Activated CD8-positive, alpha-beta memory T cell treated with anti-CD3 and anti-CD28 coated beads for 1 hour (primary cell): Measurements from ENCODE around the gene SPATA19.

Source experiments
- DNase-seq, 2 donors: peaks; one replicate each; pipeline ENCODE4 v3.0.0-alpha.2; 2020; ENCODE audit warnings: low read depth in 1 of 2; ENCODE audit errors: extremely low read depth in 1 of 2

Gene SPATA19

DNA sequence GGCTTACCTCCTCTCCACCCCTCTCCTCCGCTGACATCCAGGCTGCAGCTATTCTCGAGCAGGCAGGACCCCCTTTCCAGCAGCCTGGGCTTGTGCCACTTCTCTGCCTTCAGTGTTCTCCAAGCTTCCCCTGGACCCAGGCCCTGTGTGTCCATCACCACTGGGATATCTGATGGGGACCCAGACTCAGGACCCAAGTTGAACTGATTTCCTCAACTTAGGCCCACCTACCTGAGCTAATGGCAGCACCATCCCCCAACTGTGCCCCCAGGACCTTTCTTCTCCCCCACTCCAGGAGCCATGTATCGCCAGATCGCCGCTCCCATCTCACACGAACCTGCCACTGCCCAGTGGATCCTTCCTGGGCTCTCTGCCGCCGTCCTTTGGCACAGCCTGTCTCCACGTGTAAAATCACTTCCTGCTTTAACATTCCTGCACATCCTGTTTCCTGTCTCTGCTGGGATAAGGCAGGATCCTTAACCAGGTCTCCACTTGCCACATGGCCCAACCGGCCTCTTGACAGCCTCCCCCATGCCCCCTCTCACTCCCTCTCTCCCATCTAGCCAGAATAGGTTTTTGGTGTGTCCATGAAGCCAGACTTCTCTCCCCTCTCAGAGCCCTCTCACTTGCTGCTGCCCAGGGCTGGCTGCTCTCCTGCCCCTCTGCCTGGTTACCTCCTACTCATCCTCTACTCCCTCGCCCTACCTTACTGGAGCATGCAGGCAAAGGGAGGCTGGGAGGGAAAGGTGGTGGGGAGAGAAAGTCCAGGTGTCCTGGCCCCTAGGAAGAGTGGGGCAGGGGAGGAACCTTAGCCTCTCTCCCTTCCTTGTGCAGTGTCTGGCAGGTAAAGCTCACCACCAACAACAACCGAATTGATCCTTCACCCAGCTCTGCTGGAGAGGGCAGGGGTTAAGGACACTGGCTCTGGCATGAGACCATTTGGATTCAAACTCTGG, 9.4 kb downstream of the SPATA19 start:
- DNase-seq: no peak

DNA sequence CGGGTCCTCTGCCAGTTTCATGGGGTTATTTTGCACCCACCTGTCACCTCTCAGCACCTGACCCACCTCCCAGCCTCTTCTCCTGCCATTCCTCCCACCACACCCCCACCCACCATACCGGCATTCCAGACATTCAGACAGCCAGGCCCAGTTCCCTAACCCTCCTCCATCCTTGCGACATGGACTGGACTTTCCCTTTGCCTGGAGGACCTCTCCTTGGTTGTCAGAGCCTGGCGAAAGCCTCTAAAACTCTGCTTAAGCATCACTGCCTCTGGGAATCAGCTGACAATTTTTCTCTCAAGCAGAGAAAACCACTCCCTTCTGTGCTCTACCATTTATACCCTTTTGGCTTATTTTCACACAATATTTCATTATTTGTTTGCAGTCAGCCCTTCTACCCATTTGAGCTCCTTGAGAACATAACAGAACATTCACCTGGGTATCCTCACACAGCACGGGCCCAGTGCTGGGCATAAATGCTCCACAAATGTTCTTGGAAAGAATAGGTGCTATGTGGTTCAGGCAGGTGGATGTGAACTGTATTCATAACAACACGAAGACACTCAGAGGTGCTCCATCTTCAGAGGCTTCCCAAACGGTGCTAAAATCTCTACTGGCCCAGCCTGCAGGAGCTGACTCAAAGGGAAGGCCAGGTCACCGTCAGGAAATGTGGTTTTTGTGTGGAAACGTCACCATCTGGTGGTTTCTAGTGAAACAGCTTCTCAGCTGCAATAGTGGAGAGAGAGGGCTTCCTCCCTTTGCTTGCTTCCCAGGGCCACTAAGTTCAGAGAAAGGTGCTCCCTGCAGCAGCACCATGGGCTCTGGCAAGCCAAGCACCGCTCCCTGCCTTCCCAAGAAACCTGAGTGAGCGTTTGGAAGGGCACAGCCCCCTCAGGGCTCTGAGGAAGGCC, 10.4 kb downstream of the SPATA19 start:
- DNase-seq: no peak

GRCh38 chr11:133833898-133834681, 11.2 kb downstream of the SPATA19 start:
- no peak for DNase-seq

GRCh38 chr11:133832991-133833897, 12.1 kb downstream of the SPATA19 start:
- no peak for DNase-seq

DNA sequence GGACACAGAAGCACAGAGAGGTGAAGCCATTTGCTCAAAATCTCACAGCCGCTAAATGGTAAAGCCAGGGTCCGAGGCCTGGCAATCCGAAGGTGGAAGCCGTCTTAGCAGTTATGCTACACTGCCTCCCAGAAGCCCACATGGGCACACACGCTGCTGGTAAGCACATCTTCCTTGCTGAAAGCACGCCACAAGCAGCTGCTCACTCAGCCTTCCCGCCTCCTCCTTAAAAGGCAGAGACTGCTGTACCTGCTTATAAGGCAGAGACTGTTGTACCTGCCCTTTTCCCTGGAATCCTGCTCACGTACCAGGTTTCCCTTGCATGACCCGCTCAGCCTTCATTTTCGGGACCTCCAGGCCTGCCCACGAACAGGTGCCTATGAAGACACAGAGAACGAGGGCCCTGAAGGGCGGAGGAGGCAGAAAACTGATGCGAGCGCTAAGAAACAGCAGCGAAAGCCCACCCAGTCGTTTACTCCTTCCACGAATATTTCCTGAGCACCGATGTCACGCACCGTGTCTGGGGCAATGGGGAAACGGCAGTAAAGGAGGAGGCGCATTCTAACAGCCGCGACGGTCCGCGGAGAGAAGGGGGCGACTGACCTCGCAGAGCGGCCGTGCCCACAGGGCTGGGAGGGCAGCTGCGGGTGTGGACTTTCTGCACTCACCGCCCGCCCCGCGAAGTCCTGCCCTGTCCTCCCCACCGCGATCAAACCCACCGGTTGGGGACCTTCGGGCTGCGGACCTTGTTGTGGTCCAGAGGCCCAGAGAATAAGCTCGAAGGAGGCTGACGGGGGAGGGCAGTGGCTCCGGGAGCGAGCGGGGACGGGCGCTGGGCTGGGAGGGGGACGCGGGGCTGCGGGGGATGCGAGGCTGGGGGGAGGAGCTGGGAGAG, 13.0 kb downstream of the SPATA19 start:
- no peak for DNase-seq

GRCh38 chr11:133830931-133831907, 14.1 kb downstream of the SPATA19 start:
- no peak for DNase-seq

DNA sequence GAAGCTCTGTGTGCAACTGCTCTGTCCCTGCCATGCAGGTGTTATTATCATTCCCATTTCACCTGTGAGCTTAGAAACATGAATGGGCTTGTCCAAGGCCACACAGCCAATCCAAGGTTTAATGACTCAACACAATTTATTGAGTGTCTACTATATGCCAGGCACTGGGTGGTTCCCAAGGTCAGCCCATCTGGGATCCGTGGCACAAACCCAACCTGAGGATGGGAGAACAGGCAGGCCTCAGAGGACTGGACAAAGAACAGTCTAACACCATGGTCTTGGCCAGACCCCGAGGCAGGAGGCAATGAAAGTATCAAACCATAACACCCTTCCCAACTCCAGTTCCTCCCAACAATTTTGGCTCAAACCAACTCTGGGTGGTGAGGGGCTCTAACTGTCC, 15.7 kb downstream of the SPATA19 start:
- no peak for DNase-seq

- DNase-seq: no peak
These were observed 16.4 kb downstream of the SPATA19 start for GRCh38 chr11:133828871-133829270.

- no peak for DNase-seq
These were observed 17.8 kb downstream of the SPATA19 start for GRCh38 chr11:133827556-133827955.

DNA sequence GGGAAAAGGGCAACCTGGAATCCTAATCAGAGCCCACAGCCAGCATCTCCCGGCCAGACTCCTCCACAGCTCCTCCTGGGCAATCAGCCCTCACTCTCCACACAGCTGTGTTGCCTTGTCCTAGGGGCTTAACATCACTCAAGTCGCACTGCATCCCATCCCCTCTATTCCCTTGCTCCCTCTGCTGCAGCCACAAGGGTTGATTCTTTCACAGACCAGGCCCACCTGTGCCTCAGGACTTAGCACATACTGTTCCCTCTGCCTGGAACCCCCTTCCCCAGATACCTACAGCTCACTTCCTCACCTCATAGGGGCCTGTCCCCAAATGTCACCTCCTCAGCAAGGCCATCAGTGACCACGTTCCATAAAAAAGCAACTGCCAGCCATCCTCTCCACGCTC, 18.4 kb downstream of the SPATA19 start:
- DNase-seq: no peak

GRCh38 chr11:133825666-133826065, 19.6 kb downstream of the SPATA19 start:
- no peak for DNase-seq

GRCh38 chr11:133825156-133825555, 20.2 kb downstream of the SPATA19 start:
- DNase-seq: no peak

GRCh38 chr11:133824593-133824992, 20.7 kb downstream of the SPATA19 start:
- DNase-seq: no peak

GRCh38 chr11:133823614-133824013, 21.7 kb downstream of the SPATA19 start:
- no peak for DNase-seq

DNA sequence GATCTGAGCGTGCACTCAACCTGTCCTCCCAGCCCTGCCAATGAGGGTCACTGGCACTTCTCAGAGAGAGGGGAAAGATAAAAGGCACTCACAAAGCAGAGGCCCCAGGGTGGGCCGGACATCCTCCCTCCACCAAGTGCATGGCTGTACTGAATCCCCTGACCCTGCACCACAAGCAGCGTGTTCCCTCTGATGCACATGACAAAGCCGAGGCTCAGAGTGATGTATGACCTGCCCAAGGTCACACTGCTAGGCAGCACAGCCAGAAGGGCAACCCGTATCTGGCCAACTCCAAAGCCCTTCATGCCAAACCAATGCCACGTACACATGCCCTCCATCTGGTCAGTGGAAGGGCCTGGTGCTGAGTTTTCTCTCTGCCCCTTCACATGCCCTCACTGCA, 22.1 kb downstream of the SPATA19 start:
- no peak for DNase-seq

- DNase-seq: no peak
These were observed 23.5 kb downstream of the SPATA19 start for GRCh38 chr11:133821776-133822175.

- no peak for DNase-seq
These were observed 25.5 kb downstream of the SPATA19 start for GRCh38 chr11:133819746-133820315.
